Testis (tissue), 3 donors: Measurements from ENCODE around the gene MCC. TPM values are rescaled to one million over a fixed set of nuclear protein-coding genes. Genes with fewer than 3 reads are reported as not detected.
A peak's percentile ranks its signal among the peaks of the same experiment; 100 is the strongest.

Experiments used
- DNase-seq: peaks from one replicate; pipeline ENCODE4 v3.0.0-alpha.2; 2019
- H3K27ac ChIP-seq, 2 donors: fragments of 200-600 bp; sonication (generic); one replicate each; pipeline ENCODE4 v1.5.1; 2019
- H3K27me3 ChIP-seq: fragments of 200-600 bp; sonication (generic); one replicate; pipeline ENCODE4 v1.5.1; 2019
- H3K36me3 ChIP-seq: fragments of 200-600 bp; sonication (generic); one replicate; pipeline ENCODE4 v1.5.1; 2017; ENCODE audit warnings: low read depth; ENCODE audit errors: missing control alignments
- H3K4me1 ChIP-seq: fragments of 200-600 bp; sonication (generic); one replicate; pipeline ENCODE4 v1.5.1; 2019
- H3K4me3 ChIP-seq, 2 donors: fragments of 200-600 bp; sonication (generic); one replicate each; pipeline ENCODE4 v1.5.1; 2017 to 2019
- H3K9me3 ChIP-seq: fragments of 200-600 bp; sonication (generic); one replicate; pipeline ENCODE4 v1.5.1; 2017
- POLR2A ChIP-seq: fragments of 450-650 bp; IDR thresholded peaks from one replicate; pipeline ENCODE4 v1.6.1; 2017; ENCODE audit warnings: antibody characterized with exemption, mild to moderate bottlenecking, moderate library complexity
- WGBS, 2 donors: methylation state at CpG; one replicate each; pipeline ENCODE4 v1.1.5; 2018; 5-methylcytosine and 5-hydroxymethylcytosine counted together
- intact Hi-C: fragments of 100-400 bp; cut with DNase I; formaldehyde crosslinking; loops from one replicate; pipeline ENCODE4 v1.15.1; 2023; ENCODE audit warnings: low total_unique reads
- polyA plus RNA-seq: library from polyadenylated mRNA; stranded (reverse); fragments of 350-450 nt; fragmentation: Illumina TruSeq; extraction: RNeasy Lipid Tissue Mini Kit (QIAGEN cat#74804); gene quantifications from one replicate; pipeline ENCODE4 v1.2.3, GENCODE V29; 2014; ENCODE audit warnings: low read depth, low replicate concordance; ENCODE audit not compliant: insufficient read depth
- total RNA-seq, 2 donors: library from RNA; depleted of rRNA; stranded (reverse); fragments of >200 nt; gene quantifications; one replicate each; pipeline ENCODE4 v1.2.3, GENCODE V29; 2016
- TF ChIP-seq, protein P1 (sequence below), 3 experiments: fragments of 450-650 bp in 2 of 3; fragments of 200-600 bp in 1 of 3; sonication (generic) in 1 of 3; IDR thresholded peaks; one replicate each; pipeline ENCODE4 v1.5.1; 2016 to 2019; ENCODE audit warnings: antibody characterized with exemption in 3 of 3, mild to moderate bottlenecking in 2 of 3, moderate library complexity in 1 of 3

Gene MCC
- total and polyA plus RNA-seq, 3 donors from 2014 or later: 7.1 to 23.7 (median 21.4) TPM

DNA sequence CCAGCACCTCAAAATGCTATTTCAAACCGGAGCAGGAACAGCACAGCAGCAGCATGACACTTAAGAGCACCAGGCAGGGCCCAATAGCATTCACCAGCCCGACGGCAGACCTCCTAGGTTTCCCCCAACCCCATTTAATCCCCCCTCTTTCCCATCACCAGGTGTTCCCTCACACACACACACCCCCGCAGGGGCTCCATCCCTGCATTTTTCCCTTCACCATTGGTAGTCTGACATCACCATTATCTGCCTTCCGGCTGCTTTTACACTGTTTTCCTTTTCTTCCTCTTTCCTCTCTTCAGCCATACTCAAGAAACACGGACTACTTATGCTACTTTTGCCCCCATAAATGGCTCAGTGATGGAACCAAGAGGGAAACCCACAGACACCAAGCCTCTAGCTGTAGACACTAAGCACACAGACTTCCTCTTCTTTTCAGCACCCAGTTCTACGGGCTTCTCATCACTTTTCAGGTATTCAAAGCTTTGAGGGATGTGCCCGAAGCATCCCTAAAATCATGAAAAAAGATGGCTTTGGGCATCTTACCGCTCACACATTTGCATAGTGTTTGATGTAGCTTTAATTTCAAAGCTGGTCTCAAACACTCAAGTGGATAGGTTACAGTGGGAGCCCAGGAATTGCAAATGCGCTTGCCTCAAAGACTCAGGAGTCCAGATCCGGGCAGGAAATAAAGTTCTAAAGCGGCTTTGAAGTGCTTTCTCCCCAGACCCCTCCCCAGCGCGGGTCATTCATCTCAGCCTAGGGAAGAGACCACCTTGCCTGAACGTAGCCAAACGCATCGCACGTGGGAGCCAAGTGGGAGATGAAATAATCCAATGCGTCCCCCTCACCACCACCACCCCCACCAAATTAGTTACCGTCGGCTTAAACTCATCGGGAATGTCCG, 194.9 kb downstream of the MCC start:
- Histone ChIP-seq H3K36me3 (no peaks in the 10 kb centered on the region), H3K4me3 (peak overlapping the region; percentile 63 to 66), H3K4me1 (peaks cover 6% of the 10 kb centered on the region), H3K9me3 (no peaks in the 10 kb centered on the region), H3K27me3 (no peaks in the 10 kb centered on the region), H3K27ac (peak overlapping the region; percentile 74 to 78)
- TF ChIP-seq, protein P1, sequence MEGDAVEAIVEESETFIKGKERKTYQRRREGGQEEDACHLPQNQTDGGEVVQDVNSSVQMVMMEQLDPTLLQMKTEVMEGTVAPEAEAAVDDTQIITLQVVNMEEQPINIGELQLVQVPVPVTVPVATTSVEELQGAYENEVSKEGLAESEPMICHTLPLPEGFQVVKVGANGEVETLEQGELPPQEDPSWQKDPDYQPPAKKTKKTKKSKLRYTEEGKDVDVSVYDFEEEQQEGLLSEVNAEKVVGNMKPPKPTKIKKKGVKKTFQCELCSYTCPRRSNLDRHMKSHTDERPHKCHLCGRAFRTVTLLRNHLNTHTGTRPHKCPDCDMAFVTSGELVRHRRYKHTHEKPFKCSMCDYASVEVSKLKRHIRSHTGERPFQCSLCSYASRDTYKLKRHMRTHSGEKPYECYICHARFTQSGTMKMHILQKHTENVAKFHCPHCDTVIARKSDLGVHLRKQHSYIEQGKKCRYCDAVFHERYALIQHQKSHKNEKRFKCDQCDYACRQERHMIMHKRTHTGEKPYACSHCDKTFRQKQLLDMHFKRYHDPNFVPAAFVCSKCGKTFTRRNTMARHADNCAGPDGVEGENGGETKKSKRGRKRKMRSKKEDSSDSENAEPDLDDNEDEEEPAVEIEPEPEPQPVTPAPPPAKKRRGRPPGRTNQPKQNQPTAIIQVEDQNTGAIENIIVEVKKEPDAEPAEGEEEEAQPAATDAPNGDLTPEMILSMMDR (IDR thresholded peaks at IDR 0.05): no peak
- TF ChIP-seq POLR2A: no peak
- DNase-seq: no peak
- 3 to 5% methylated on average over 23 of the region's 23 CpGs for WGBS, 2 donors
- intact Hi-C loops: no loop called here

DNA sequence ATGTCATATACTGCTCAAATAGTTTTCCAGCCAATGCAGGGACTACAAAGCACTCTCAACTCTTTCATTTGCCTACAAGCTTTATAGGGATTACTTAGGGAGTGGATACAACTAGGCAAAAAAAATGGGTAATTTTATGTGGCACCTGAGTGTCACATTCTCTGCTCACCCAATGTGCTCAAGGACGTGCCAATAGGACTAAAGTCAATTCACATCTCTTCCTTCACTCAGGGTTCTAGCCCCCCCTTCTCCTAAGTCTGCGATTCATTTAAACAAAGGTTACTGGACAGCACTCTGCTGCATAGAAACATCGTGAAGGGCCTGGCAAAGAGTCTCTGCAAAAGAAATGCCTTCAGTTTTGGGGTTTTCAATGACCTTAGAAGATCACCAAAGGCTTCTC, 195.8 kb downstream of the MCC start:
- 41 to 47% methylated on average over 3 of the region's 3 CpGs for WGBS, 2 donors
- no peaks in the 10 kb centered on the region for H3K9me3 ChIP-seq

DNA sequence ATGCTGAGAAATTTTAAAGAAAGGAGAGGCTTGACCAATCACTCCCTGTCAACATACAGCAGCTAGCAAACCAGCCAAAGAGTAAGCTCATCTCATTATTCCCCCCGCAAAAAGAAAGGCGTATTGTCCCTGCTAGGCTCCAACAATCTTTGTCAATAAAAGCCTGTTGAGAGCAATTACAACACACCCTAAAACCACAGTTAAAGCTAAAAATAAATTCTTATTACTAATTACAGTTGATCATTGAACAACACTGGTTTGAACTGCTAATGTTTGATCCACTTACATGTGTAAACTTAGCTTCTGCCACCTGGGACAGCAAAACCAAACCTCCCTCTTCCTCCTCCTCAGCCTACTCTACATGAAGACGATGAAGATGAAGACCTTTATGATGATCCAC, 204.7 kb downstream of the MCC start:
- TF ChIP-seq, protein P1 (IDR thresholded peaks at IDR 0.05): no peak
- TF ChIP-seq POLR2A: no peak
- H3K4me3 ChIP-seq: no peak overlapping the region
- DNase-seq: no peak
- H3K27ac ChIP-seq: no peak overlapping the region
- no peaks in the 10 kb centered on the region for H3K4me1 ChIP-seq
- H3K9me3 ChIP-seq: no peaks in the 10 kb centered on the region
- H3K36me3 ChIP-seq: no peaks in the 10 kb centered on the region
- intact Hi-C loops: no loop called here
- WGBS, 2 donors: 97 to 98% methylated on average over 3 of the region's 3 CpGs
- no peaks in the 10 kb centered on the region for H3K27me3 ChIP-seq

More for the DNA sequence above, 195.8 kb downstream of the MCC start:
- intact Hi-C loops: no loop called here
- Histone ChIP-seq H3K4me1 (peaks cover 6% of the 10 kb centered on the region), H3K4me3 (peak overlapping the region in 1 of 2 donors; percentile 66), H3K36me3 (no peaks in the 10 kb centered on the region), H3K27me3 (no peaks in the 10 kb centered on the region), H3K27ac (no peak overlapping the region)
- no peak for TF ChIP-seq POLR2A
- TF ChIP-seq, protein P1 (IDR thresholded peaks at IDR 0.05): no peak
- DNase-seq: no peak

DNA sequence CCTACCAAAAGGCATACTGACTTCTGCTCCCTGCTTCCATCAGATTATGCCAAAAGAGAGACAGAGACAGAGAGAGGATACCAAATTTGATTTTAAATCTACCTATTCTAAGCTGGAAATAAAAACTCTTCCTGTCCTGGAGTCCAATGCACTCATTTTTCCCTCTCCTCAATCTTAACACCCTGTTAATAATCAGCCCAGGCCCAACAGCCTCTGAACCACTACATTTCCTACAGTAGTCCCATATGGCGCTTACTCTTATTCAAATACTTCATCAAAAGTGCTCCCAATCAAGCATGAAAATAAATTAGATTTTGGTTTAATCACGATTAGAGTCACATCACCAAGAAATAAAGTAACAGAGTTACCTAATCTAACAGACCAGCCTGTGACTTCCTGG, 205.8 kb downstream of the MCC start:
- Histone ChIP-seq H3K27me3 (no peaks in the 10 kb centered on the region), H3K9me3 (no peaks in the 10 kb centered on the region), H3K4me1 (no peaks in the 10 kb centered on the region), H3K27ac (no peak overlapping the region), H3K36me3 (no peaks in the 10 kb centered on the region), H3K4me3 (no peak overlapping the region)
- WGBS, 2 donors: 81 to 84% methylated on average over 2 of the region's 2 CpGs
- TF ChIP-seq POLR2A: no peak
- TF ChIP-seq, protein P1 (IDR thresholded peaks at IDR 0.05): no peak
- DNase-seq: no peak
- intact Hi-C loops: no loop called here
